PC-9 (cell line): ENCODE data around the gene TBX3.

Experiments
- CTCF ChIP-seq: fragments of 200-600 bp; sonication (generic); conservative IDR thresholded peaks from 2 replicates; pipeline ENCODE4 v1.6.1; 2017; ENCODE audit warnings: mixed run types, antibody characterized with exemption, mild to moderate bottlenecking, moderate library complexity
- EZH2 ChIP-seq: fragments of 200-600 bp; sonication (generic); IDR thresholded peaks from 2 replicates; pipeline ENCODE4 v1.8.0; 2017; ENCODE audit warnings: antibody characterized with exemption, low read depth

GRCh38 chr12:114689075-114689994 lies 5.4 kb upstream of the TBX3 start:
- TF ChIP-seq CTCF (no peak), EZH2 (no peak)
